HG02884 (cell line): ENCODE measurements around the gene AGBL4.

ENCODE experiments used
- ATAC-seq: cut with Tn5 transposase; IDR thresholded peaks from one replicate; pipeline ENCODE4 v1.9.1; 2021; ENCODE audit warnings: mild to moderate bottlenecking, moderate library complexity; ENCODE audit not compliant: unreplicated experiment

The AGBL4 gene

DNA sequence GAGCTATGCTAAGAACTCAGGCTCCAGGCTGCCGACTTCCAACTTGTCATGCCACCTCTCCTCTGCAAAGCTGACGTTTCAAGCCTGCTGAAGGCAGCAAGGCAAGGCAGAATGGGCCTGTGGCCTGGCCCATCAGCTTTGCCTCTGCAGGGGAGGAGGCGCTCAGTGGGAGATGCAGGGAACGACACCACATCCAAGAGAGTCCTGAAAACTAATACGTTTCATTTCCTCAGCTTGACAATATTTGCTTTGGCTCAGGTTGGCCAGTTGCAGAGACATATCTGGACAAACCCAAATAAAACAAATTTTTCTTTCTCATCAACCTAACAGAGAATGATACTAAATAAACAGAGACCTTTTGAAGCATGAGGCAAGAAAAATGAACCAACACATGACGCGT lies 1282.4 kb downstream of the AGBL4 start:
- no peak for ATAC-seq

GRCh38 chr1:48740621-48741020 lies 1283.1 kb downstream of the AGBL4 start:
- no peak for ATAC-seq

DNA sequence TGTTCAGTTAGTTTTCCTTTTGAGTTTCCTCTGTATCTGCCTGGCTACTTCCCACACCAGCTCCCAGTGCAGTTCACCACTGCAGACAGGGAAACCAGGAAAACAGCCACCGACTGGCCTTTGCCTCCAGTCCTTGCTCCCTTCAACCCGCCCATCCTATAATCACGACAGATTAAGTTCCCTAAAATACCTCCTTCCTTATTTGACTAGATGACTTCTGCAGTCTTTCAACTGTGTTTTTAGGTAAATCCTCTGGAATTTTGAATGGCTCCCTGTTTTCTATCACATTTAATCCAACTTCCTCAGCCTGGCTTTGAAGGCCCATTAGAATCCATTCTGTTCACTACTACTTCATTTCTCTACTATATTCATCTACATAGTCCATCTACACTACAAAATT lies 1284.7 kb downstream of the AGBL4 start:
- no peak for ATAC-seq

GRCh38 chr1:48738356-48738755 lies 1285.4 kb downstream of the AGBL4 start:
- no peak for ATAC-seq

GRCh38 chr1:48735796-48736195 lies 1288.0 kb downstream of the AGBL4 start:
- no peak for ATAC-seq

GRCh38 chr1:48730164-48730910 lies 1293.4 kb downstream of the AGBL4 start:
- ATAC-seq: peak; percentile 70

DNA sequence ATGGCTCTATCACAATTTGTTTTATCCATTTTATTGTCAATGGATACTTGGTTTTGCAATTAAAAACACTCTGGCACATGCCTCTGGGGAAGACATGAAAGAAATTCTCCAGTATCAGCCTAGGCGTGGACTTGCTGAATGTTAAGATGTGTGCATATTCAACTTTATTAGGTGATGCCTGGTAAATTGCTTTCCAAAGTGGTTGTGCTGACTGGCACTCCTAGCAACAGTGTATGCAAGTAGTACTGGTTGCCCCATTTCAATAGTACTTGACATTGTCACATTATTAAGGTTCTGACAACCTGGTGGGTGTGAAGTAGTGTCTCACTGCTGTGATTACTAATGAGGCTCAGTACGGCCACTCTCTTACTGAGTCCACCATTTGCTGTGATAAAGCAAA lies 1295.2 kb downstream of the AGBL4 start:
- no peak for ATAC-seq

- ATAC-seq: no peak
Measured at GRCh38 chr1:48726557-48727215, 1297.1 kb downstream of the AGBL4 start.

GRCh38 chr1:48726139-48726538 lies 1297.6 kb downstream of the AGBL4 start:
- ATAC-seq: no peak

DNA sequence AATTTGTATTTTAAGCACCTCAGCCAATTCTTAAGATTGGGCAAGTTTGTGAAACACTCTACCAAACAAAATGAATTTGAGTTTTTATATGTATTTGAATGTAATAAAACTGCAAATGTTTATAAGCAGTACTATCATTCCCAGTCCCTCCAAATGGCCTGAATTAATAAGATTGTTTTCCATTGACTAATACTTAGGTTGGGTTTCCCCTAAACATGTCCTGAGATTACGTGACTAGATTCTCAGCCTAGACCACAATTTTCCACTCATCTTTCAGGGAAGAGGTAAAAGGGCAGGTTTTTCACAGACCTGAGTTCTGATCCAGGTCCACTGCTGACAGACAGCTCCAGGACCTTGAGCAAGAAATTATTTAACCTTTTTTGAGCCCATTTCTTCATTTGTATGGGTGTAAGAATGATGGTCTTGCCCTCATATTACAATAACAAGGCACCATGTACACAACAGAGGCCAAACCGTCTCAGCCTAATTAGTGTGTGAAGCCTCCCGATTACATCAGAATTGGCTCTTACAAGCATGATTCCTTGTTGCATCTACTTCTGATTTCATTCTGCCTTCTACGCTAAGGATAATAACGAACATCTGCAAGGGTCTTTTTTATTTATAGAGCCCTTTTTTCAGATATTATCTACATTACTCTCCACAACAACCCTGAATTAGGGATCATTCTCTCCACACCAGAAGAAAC lies 1298.3 kb downstream of the AGBL4 start:
- no peak for ATAC-seq

DNA sequence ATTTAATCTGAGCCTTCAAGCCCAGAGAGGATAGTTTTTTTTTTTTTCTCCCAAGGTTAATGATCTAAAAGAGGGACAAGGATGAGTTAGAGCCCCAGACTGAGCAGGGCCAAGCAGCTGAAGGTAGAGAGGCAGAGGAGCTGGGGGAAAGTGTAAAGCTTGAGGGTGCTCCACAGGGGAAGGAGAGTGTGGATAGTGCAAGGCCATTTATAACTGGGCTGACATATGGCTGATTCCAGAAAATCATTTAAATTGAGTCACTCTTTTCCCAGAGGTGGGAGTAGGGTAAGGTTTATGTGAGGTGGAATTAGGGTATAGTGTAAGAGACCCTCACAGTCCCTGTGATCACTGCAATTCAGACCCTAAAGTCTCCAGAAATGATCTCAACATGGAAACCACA lies 1302.8 kb downstream of the AGBL4 start:
- ATAC-seq: no peak

DNA sequence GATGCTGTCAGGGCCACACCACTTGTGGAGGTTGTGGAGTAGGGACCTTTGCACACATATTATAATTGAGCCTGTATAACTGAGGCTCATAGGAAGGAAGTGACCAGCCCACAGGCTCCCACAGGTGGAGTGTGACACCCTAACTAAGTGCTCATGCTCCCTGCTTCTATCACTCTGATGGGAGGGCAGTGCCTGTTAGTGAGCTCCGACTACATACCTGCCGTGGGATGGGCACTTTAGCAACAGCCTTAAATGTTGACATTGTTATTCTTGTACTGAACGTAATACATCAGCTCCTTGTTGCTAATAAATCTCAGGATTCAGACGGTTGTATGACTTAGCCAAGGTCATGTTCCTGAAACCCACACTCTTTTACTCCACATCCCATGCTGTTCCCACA lies 1305.0 kb downstream of the AGBL4 start:
- ATAC-seq: no peak

- ATAC-seq: no peak
Measured at GRCh38 chr1:48718116-48718630, 1305.6 kb downstream of the AGBL4 start.

- no peak for ATAC-seq
Measured at GRCh38 chr1:48717082-48717481, 1306.7 kb downstream of the AGBL4 start.

- ATAC-seq: no peak
Measured at GRCh38 chr1:48715921-48716320, 1307.8 kb downstream of the AGBL4 start.

- ATAC-seq: no peak
Measured at GRCh38 chr1:48710915-48711314, 1312.8 kb downstream of the AGBL4 start.

GRCh38 chr1:48710318-48710717 lies 1313.4 kb downstream of the AGBL4 start:
- no peak for ATAC-seq

DNA sequence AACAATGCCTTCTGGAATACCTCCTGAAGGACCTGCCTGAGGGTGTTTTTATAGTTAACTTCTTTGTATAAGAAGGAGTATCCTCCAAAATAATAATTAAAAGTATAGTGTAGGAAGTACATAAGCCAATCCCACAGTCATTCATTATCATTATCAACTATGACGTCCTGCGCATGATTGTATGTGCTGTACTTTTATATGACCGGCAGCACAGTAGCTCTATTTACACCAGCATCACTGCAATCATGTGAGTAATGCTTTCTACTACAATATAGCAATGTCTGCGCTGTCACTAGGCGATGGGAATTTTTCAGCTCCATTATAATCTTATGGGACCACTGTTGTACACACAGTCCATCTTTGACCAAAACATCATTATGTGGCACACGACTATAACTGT lies 1319.0 kb downstream of the AGBL4 start:
- ATAC-seq: no peak

GRCh38 chr1:48701445-48701844 lies 1322.3 kb downstream of the AGBL4 start:
- ATAC-seq: no peak

DNA sequence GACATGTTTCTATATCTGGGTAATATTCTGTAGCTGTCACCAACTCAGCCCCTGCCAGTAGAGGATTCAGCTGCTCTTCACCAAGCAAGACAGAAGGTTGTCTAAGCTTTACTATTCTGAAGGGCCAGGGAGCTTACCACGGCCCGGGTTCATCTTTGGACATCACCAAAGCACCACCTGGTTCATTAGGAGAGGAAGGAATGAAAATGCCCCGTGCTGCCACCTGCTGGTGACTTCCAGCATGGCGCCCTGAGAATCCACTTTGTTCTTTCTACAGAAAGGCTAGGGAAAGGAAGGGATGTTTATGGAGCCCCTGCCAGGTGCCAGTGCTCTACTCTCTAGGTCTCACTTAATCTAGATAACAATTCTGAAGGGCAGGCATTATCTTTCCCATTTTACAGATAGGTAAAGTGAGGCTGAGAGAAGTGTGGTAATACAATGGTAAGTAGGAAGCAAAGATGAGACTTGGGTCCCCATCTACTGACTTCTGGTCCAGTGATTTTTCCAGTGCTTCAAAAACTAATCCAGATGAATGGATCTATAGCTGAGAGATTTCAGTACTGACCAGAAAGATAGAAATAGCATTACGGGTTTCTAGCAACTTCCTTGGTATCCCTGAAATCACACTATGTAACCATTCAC lies 1326.6 kb downstream of the AGBL4 start:
- peak; percentile 78 for ATAC-seq

DNA sequence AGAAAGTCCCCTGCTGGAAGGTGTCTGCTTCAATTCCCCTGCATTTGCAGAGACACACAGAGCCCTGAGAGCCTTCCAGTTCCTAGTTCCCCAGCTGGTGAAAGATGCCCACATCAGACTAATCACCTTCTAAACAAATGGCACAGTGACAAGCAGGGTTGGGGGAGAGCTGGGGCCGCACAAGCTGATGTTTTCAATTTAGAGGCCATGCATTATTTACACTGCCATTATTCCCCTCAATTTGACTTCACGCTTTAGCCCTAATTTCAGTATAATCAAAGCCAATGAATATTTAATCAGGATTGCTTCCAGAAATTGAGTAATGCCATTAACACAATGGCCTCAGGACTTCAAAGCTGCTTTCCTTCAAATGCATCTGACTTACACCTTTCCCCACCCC lies 1328.6 kb downstream of the AGBL4 start:
- no peak for ATAC-seq
